K562 (cell line): ENCODE measurements around the gene ITPR1. TPM values are rescaled to one million over a fixed set of nuclear protein-coding genes. Genes with fewer than 3 reads are reported as not detected.

Experiments
- CCAR2 ChIP-seq: fragments of 200-400 bp; formaldehyde crosslinking; IDR thresholded peaks from 2 replicates; pipeline ENCODE4 v1.6.1; 2017; ENCODE audit warnings: mild to moderate bottlenecking, low read depth, low read length
- CHD4 ChIP-seq: fragments of 200-600 bp; sonication (generic); IDR thresholded peaks from 3 replicates; pipeline ENCODE4 v1.6.1; 2012; ENCODE audit warnings: low read depth, mild to moderate bottlenecking, mixed read lengths, low read length, inconsistent platforms; ENCODE audit not compliant: insufficient read depth, insufficient replicate concordance, poor library complexity, severe bottlenecking
- EP400 ChIP-seq: fragments of 450-650 bp; IDR thresholded peaks from 2 replicates; pipeline ENCODE4 v1.6.1; 2017; ENCODE audit warnings: antibody characterized with exemption, mild to moderate bottlenecking, moderate library complexity
- GTF2A2 ChIP-seq: IDR thresholded peaks from 2 replicates; pipeline ENCODE4 v1.6.1; 2016; ENCODE audit warnings: mild to moderate bottlenecking, missing genetic modification characterization, missing compliant biosample characterization
- KDM5B ChIP-seq: fragments of 200-600 bp; sonication (generic); IDR thresholded peaks from 2 replicates; pipeline ENCODE4 v1.6.1; 2012; ENCODE audit warnings: low read depth, mild to moderate bottlenecking, moderate library complexity, low read length, control low read depth, inconsistent platforms; ENCODE audit not compliant: insufficient replicate concordance
- KLF6 ChIP-seq: fragments of 250-450 bp; sonication (Bioruptor Pico); IDR thresholded peaks from 2 replicates; pipeline ENCODE4 v1.4.0; 2020; ENCODE audit warnings: mild to moderate bottlenecking, moderate library complexity, borderline replicate concordance
- NFRKB ChIP-seq: fragments of 450-650 bp; IDR thresholded peaks from 2 replicates; pipeline ENCODE4 v1.6.1; 2016; ENCODE audit warnings: low read depth
- SIX5 ChIP-seq, 2 experiments: IDR thresholded peaks; 2 replicates each; pipeline ENCODE4 v1.6.1; 2011; ENCODE audit warnings: low read length in 2 of 2, borderline replicate concordance in 1 of 2, low read depth in 1 of 2, mild to moderate bottlenecking in 1 of 2, moderate library complexity in 1 of 2; ENCODE audit not compliant: insufficient read depth in 1 of 2
- SP2 ChIP-seq: IDR thresholded peaks from 2 replicates; pipeline ENCODE4 v1.6.1; 2011; ENCODE audit warnings: mild to moderate bottlenecking, low read depth, low read length, moderate library complexity; ENCODE audit not compliant: poor library complexity, severe bottlenecking; ENCODE audit errors: extremely low read depth
- STAG1 ChIP-seq: sonication (generic); formaldehyde crosslinking; IDR thresholded peaks from 2 replicates; pipeline ENCODE4 v1.5.0; 2020; ENCODE audit warnings: missing genetic modification reagents, borderline replicate concordance
- YY1 ChIP-seq, 3 experiments: IDR thresholded peaks; 2 replicates each; pipeline ENCODE4 v1.6.1; 2011; ENCODE audit warnings: low read length in 2 of 3, mild to moderate bottlenecking in 2 of 3, moderate library complexity in 2 of 3, borderline replicate concordance in 1 of 3, control low read depth in 1 of 3, low read depth in 1 of 3; ENCODE audit not compliant: insufficient read depth in 3 of 3, insufficient replicate concordance in 2 of 3, control insufficient read depth in 1 of 3, insufficient read length in 1 of 3; ENCODE audit errors: extremely low read depth in 1 of 3
- ZNF184 ChIP-seq: sonication (generic); formaldehyde crosslinking; IDR thresholded peaks from 2 replicates; pipeline ENCODE4 v1.5.0; 2020; ENCODE audit warnings: missing genetic modification reagents
- polyA plus RNA-seq, 8 experiments: library from polyadenylated mRNA; depleted of rRNA in 4 of 8; stranded (reverse) in 5 of 8; unstranded in 3 of 8; fragments of >200 nt; fragmentation: Nextera tagmentation in 2 of 8; fragmentation: Illumina TruSeq in 1 of 8; extraction: Ambion mirVana in 2 of 8; extraction: Trizol in 1 of 8; gene quantifications; 2 replicates each; pipeline versions ENCODE4 v1.2.1 to v1.2.3, GENCODE V29; 2011 to 2014; ENCODE audit warnings: inconsistent platforms in 1 of 8, missing spikeins in 1 of 8
- total RNA-seq, 7 experiments: library from RNA; depleted of rRNA in 6 of 7; stranded (reverse); fragments of >200 nt in 6 of 7; fragmentation: Illumina TruSeq in 2 of 7; extraction: Trizol in 2 of 7; gene quantifications; 2 replicates each; pipeline versions ENCODE4 v1.2.1 to v1.2.3, GENCODE V29; 2011 to 2021; ENCODE audit warnings: low replicate concordance in 1 of 7
- TF ChIP-seq, protein P1 (sequence below): sonication (generic); formaldehyde crosslinking; IDR thresholded peaks from 2 replicates; pipeline ENCODE4 v1.8.1; 2023; ENCODE audit warnings: mild to moderate bottlenecking, missing genetic modification reagents
- TF ChIP-seq, protein P2 (sequence below), 2 experiments: fragments of 450-650 bp; conservative IDR thresholded peaks; 2 replicates each; pipeline ENCODE4 v1.6.1; 2017; ENCODE audit warnings: mild to moderate bottlenecking in 2 of 2, moderate library complexity in 2 of 2
- TF ChIP-seq, protein P3 (sequence below): sonication (generic); formaldehyde crosslinking; IDR thresholded peaks from 2 replicates; pipeline ENCODE4 v1.8.1; 2022; ENCODE audit warnings: missing genetic modification reagents
- TF ChIP-seq, protein P4 (sequence below): fragments of 250-450 bp; sonication (Bioruptor Pico); IDR thresholded peaks from 2 replicates; pipeline ENCODE4 v1.8.0; 2021; ENCODE audit warnings: borderline replicate concordance, mild to moderate bottlenecking, moderate library complexity; ENCODE audit not compliant: poor library complexity, severe bottlenecking

The ITPR1 gene
- total and polyA plus RNA-seq, 9 of the 15 experiments (the other 6 are each of a cell fraction or from before 2014, with no cell fraction given) = 22.4 to 40.0 (median 27.4) TPM

- peak in 2 of 3 experiments; percentile 17 to 35 for TF ChIP-seq YY1 (IDR thresholded peaks at IDR 0.05; ENCODE audit: borderline replicate concordance in 1 of 3, control insufficient read depth in 1 of 3, extremely low read depth in 1 of 3, insufficient read depth in 3 of 3, insufficient read length in 1 of 3, insufficient replicate concordance in 2 of 3, low read depth in 1 of 3, low read length in 2 of 3)
- peak; percentile 83 for TF ChIP-seq EP400
- no peak for TF ChIP-seq SIX5 (IDR thresholded peaks at IDR 0.05; ENCODE audit: borderline replicate concordance in 1 of 2, insufficient read depth in 1 of 2, low read depth in 1 of 2, low read length in 2 of 2)
- TF ChIP-seq, protein P1, sequence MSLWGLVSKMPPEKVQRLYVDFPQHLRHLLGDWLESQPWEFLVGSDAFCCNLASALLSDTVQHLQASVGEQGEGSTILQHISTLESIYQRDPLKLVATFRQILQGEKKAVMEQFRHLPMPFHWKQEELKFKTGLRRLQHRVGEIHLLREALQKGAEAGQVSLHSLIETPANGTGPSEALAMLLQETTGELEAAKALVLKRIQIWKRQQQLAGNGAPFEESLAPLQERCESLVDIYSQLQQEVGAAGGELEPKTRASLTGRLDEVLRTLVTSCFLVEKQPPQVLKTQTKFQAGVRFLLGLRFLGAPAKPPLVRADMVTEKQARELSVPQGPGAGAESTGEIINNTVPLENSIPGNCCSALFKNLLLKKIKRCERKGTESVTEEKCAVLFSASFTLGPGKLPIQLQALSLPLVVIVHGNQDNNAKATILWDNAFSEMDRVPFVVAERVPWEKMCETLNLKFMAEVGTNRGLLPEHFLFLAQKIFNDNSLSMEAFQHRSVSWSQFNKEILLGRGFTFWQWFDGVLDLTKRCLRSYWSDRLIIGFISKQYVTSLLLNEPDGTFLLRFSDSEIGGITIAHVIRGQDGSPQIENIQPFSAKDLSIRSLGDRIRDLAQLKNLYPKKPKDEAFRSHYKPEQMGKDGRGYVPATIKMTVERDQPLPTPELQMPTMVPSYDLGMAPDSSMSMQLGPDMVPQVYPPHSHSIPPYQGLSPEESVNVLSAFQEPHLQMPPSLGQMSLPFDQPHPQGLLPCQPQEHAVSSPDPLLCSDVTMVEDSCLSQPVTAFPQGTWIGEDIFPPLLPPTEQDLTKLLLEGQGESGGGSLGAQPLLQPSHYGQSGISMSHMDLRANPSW (CRISPR knock-in tag) = no peak
- TF ChIP-seq, protein P2, sequence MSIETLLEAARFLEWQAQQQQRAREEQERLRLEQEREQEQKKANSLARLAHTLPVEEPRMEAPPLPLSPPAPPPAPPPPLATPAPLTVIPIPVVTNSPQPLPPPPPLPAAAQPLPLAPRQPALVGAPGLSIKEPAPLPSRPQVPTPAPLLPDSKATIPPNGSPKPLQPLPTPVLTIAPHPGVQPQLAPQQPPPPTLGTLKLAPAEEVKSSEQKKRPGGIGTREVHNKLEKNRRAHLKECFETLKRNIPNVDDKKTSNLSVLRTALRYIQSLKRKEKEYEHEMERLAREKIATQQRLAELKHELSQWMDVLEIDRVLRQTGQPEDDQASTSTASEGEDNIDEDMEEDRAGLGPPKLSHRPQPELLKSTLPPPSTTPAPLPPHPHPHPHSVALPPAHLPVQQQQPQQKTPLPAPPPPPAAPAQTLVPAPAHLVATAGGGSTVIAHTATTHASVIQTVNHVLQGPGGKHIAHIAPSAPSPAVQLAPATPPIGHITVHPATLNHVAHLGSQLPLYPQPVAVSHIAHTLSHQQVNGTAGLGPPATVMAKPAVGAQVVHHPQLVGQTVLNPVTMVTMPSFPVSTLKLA (conservative IDR thresholded peaks at IDR 0.05) = peak; percentile 65 to 84
- TF ChIP-seq CHD4 = no peak
- no peak for TF ChIP-seq STAG1
- TF ChIP-seq KDM5B = peak; percentile 69
- TF ChIP-seq SP2 = no peak
- no peak for TF ChIP-seq GTF2A2
- TF ChIP-seq, protein P3, sequence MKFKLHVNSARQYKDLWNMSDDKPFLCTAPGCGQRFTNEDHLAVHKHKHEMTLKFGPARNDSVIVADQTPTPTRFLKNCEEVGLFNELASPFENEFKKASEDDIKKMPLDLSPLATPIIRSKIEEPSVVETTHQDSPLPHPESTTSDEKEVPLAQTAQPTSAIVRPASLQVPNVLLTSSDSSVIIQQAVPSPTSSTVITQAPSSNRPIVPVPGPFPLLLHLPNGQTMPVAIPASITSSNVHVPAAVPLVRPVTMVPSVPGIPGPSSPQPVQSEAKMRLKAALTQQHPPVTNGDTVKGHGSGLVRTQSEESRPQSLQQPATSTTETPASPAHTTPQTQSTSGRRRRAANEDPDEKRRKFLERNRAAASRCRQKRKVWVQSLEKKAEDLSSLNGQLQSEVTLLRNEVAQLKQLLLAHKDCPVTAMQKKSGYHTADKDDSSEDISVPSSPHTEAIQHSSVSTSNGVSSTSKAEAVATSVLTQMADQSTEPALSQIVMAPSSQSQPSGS (CRISPR knock-in tag) = no peak
- TF ChIP-seq ZNF184 (CRISPR knock-in tag) = no peak
- no peak; the same call in none of the 2 replicates for TF ChIP-seq NFRKB
- TF ChIP-seq, protein P4, sequence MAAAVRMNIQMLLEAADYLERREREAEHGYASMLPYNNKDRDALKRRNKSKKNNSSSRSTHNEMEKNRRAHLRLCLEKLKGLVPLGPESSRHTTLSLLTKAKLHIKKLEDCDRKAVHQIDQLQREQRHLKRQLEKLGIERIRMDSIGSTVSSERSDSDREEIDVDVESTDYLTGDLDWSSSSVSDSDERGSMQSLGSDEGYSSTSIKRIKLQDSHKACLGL = no peak
- no peak for TF ChIP-seq KLF6 (CRISPR knock-in tag)
- no peak for TF ChIP-seq CCAR2
Observed at GRCh38 chr3:4814305-4814903, 321.3 kb downstream of the ITPR1 start (continued).
